Skeletal muscle cell (primary cell): ENCODE measurements around the gene SLC41A1.

ENCODE experiments used
- DNase-seq: peaks from one replicate; pipeline ENCODE4 v3.0.0-alpha.2; 2010; ENCODE audit warnings: low read depth
- H3K4me3 ChIP-seq: 2 replicates; pipeline ENCODE4 v1.5.1; 2011; ENCODE audit warnings: low read depth, mild to moderate bottlenecking, control low read depth, low read length, moderate library complexity

Gene SLC41A1

GRCh38 chr1:205766570-205766969 lies 46.4 kb downstream of the SLC41A1 start:
- no peak overlapping the region for H3K4me3 ChIP-seq

DNA sequence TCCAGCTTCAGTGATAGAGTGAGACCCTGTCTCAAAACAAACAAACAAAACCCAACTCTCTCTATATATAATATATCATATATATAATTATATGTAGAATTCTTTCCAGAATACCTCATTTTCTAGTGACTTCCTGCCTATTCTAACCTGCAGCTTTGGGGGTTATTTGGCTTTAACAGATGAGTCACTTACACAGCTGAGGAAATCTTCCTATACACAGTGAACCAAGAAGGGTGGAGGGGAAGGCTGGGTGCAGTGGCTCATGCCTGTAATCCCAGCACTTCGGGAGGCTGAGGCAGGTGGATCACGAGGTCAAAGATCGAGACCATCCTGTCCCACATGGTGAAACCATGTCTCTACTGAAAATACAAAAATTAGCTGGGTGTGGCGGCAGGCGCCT lies 47.0 kb downstream of the SLC41A1 start:
- no peak overlapping the region for H3K4me3 ChIP-seq
- DNase-seq: no peak

More at GRCh38 chr1:205766570-205766969, 46.4 kb downstream of the SLC41A1 start:
- DNase-seq: no peak

GRCh38 chr1:205764578-205764977 lies 48.4 kb downstream of the SLC41A1 start:
- no peak overlapping the region for H3K4me3 ChIP-seq
- no peak for DNase-seq

DNA sequence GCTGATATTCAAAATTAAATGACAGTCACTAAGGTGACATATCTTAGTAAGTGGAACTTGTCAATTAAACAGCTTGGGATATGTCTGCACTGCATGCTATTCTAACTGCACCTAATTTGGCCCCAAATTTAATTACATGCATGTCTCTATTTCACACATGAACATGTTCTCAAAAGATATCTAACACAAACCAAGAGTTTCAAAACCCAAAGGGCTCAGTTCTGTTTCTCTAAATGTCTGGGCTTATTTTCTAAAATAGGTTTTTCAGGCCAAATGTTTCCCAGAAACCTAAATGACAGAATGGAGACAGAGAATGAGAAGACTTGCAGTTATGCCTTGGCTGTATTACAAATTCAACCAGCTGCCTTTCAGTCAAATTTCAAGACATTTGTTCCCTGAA lies 49.0 kb downstream of the SLC41A1 start:
- DNase-seq: no peak
- no peak overlapping the region for H3K4me3 ChIP-seq

GRCh38 chr1:205760606-205761005 lies 52.4 kb downstream of the SLC41A1 start:
- DNase-seq: no peak
- no peak overlapping the region for H3K4me3 ChIP-seq

GRCh38 chr1:205756552-205756951 lies 56.4 kb downstream of the SLC41A1 start:
- DNase-seq: no peak
- H3K4me3 ChIP-seq: no peak overlapping the region

DNA sequence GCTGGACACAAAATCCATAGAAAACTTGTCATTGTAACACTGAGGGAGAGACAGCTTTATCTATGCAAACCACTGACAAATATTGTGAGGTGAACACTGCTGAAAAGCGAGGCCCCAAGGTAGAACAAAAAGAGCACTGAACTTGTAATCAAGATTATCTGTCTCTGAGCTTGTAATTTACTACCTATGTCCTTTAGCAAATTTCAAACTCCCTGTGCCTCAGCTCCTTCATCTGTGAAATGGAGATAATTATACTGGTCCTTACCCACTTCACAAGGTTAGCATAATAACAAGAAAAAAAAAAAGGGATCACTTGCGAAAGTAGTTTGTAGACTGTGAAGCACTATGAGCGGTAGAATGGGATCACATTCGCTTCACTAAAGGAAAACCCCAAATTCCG lies 58.1 kb downstream of the SLC41A1 start:
- DNase-seq: no peak

GRCh38 chr1:205751036-205751651 lies 61.9 kb downstream of the SLC41A1 start:
- no peak for DNase-seq
- no peak overlapping the region for H3K4me3 ChIP-seq

More for the DNA sequence above, 58.1 kb downstream of the SLC41A1 start:
- H3K4me3 ChIP-seq: no peak overlapping the region

- H3K4me3 ChIP-seq: peak within 1 kb of the TSS; percentile 82
- DNase-seq: peak; percentile 100
Observed at GRCh38 chr1:205750138-205751035, 62.6 kb downstream of the SLC41A1 start, which contains the start of gene NUCKS1. TSS of gene NUCKS1 (minus strand) at chr1:205750182. CDS start at chr1:205749973, 209 bp downstream.

DNA sequence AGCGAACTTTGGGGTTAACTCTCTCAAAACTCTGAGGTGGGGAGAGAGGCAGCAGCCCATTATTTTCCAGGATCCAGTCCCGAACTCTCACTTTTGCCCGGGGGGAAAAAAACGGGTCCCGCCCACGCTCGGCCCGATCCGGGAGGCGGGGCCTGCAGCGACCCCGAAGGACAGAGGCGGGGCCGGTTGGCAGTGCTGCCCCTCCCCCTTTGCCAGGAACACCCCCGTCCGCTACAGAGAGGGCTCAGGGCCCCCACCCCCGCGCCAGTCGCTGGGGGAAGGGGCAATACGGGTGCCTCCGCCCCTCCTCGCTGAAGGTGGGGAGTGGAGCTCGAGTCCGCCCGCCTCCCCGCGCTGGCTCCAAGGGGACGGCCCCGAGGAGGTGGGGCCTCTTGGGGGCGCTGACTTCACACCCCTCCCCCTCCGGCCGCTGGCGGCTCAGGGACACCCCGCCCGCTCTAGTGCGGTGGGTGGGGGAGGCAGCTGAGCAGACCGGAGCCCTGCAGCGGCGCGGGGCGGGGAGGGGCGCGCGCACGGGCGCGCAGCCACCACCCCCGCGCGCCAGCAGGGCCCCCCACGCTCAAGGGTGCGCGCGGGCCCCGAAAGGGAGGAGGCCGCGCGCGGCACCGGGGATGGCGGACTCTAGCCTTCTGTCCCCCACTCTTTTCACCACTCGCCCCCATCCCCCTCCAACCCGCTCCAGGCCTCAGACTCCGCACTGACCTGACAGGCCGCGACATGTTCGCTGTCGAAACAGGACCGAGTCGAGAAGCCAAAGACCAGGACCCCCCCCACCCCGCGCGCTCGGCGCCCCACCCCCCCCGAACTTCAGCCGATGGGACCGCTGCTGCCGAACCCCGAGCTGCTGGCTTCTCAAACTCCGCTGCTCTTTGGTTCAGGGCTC lies 63.5 kb downstream of the SLC41A1 start:
- peak; percentile 95 for DNase-seq
- peak overlapping the region; percentile 82 for H3K4me3 ChIP-seq

DNA sequence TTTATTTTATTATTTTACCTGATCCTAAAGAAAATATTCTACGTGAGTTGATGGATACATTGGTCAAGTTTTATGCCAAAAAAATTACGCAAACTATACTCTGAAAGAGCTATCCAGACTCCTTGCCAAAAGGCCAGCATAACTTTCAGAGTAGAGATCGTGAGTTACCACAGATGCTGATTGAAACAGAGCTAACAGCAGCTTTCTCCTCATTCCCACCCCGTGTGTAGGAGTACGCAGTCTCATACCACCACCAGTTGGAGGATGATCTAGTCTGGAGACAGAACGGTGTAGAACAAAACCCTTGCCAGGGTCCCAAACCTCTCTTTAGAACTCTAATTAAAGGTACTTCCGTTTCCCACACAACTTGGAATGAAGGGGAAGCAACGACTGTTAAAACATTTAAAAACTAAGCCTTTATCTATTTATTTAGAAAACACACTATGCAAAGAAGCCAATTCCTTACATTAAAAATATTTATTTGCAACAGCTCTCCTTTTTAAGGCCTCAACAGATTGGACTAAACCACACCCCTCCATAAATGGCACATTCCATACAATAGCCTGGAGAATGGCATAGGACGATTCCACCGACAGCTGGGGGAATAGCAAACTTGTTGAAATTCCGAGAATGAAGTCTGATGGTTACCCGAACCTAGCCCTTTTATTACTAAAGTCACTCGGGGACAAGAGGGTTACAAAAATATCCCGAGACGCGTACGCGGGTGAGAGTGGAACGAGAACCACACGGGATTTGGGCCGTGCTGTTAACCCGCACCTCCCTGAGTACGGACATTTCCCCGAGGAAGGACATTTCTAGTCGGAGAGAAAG lies 64.4 kb downstream of the SLC41A1 start:
- peak; percentile 56 for DNase-seq
- H3K4me3 ChIP-seq: peak overlapping the region; percentile 82

DNA sequence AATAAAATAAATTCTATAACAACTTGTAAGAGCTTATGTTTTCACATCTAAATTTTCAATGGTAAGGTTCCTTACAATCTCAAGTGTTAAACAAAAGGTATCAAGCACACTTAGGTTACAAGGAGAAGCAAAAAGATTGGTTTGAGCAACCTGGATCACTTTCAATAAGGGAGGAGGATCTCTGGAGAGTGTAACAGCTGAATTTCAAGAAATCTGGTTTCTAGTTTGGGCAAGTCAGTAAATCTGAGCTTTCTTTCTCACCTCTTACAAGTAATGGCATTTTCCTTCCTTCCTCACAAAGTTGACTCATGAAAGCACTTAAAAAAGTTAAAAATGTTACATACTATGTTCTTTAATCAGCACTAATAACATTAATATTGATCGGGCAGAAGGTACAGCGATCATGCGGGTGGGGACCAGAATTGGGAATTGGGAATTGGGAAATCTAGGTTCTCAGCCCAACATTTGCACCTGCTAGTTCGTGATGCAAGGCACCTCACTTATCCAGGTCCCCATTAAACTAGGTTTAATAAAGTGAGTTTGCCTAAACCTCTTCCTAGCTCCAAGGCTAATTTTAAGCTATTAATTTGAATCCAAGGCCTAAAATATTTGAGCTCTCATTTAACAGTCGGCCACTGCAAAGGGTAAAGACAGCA lies 66.1 kb downstream of the SLC41A1 start:
- DNase-seq: no peak
- H3K4me3 ChIP-seq: peak overlapping the region; percentile 21

DNA sequence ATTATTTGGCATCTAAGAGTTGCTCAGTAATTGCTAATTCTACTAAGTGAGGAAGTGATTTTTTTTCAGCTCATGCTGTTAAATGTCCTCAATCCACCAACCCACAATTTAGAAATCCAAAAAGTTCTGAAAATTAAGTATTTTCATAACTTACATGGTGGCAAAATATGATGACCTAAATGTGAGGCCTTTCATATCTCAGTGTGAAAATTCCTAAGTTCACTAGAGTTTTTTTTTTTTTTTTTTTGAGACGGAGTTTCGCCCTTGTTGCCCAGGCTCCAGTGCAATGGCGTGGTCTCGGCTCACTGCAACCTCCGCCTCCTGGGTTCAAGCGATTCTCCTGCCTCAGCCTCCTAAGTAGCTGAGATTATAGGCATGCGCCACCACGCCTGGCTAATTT lies 68.6 kb downstream of the SLC41A1 start:
- no peak for DNase-seq
- no peak overlapping the region for H3K4me3 ChIP-seq

GRCh38 chr1:205743977-205744376 lies 69.0 kb downstream of the SLC41A1 start:
- no peak overlapping the region for H3K4me3 ChIP-seq
- no peak for DNase-seq

GRCh38 chr1:205741681-205742080 lies 71.3 kb downstream of the SLC41A1 start:
- no peak overlapping the region for H3K4me3 ChIP-seq
- no peak for DNase-seq

GRCh38 chr1:205739348-205740160 lies 73.4 kb downstream of the SLC41A1 start:
- H3K4me3 ChIP-seq: no peak overlapping the region
- DNase-seq: peak; percentile 45
